ENCODE measurements around the gene TMEM131.

DNA sequence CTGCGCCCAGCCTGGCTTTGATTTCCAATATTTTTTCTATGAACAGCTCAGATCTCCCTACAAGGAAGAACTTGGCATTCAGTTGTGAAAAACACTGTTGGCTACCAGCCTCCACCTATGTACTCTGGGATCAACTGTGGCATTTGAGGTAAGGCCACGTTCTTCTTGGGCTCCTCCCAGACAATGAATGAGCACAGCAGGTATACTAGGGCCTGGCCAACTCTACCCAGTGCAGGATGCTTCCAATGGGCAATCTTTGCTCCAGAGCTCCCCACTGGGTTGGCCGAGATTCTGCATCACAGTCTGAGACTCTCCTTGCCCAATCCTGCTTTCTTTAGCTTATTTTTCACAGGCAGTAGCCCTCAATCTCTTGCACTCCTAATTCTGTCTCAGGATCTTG, 75.9 kb downstream of the TMEM131 start:
- TF ChIP-seq POLR2AphosphoS5 (IDR thresholded peaks at IDR 0.05; ENCODE audit: low read depth) (no peak), GABPA (IDR thresholded peaks at IDR 0.05; ENCODE audit: low read depth) (no peak)
- TF ChIP-seq, protein P1, sequence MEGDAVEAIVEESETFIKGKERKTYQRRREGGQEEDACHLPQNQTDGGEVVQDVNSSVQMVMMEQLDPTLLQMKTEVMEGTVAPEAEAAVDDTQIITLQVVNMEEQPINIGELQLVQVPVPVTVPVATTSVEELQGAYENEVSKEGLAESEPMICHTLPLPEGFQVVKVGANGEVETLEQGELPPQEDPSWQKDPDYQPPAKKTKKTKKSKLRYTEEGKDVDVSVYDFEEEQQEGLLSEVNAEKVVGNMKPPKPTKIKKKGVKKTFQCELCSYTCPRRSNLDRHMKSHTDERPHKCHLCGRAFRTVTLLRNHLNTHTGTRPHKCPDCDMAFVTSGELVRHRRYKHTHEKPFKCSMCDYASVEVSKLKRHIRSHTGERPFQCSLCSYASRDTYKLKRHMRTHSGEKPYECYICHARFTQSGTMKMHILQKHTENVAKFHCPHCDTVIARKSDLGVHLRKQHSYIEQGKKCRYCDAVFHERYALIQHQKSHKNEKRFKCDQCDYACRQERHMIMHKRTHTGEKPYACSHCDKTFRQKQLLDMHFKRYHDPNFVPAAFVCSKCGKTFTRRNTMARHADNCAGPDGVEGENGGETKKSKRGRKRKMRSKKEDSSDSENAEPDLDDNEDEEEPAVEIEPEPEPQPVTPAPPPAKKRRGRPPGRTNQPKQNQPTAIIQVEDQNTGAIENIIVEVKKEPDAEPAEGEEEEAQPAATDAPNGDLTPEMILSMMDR (IDR thresholded peaks at IDR 0.05; ENCODE audit: insufficient read depth, low read length): no peak
- TF ChIP-seq, protein P2, sequence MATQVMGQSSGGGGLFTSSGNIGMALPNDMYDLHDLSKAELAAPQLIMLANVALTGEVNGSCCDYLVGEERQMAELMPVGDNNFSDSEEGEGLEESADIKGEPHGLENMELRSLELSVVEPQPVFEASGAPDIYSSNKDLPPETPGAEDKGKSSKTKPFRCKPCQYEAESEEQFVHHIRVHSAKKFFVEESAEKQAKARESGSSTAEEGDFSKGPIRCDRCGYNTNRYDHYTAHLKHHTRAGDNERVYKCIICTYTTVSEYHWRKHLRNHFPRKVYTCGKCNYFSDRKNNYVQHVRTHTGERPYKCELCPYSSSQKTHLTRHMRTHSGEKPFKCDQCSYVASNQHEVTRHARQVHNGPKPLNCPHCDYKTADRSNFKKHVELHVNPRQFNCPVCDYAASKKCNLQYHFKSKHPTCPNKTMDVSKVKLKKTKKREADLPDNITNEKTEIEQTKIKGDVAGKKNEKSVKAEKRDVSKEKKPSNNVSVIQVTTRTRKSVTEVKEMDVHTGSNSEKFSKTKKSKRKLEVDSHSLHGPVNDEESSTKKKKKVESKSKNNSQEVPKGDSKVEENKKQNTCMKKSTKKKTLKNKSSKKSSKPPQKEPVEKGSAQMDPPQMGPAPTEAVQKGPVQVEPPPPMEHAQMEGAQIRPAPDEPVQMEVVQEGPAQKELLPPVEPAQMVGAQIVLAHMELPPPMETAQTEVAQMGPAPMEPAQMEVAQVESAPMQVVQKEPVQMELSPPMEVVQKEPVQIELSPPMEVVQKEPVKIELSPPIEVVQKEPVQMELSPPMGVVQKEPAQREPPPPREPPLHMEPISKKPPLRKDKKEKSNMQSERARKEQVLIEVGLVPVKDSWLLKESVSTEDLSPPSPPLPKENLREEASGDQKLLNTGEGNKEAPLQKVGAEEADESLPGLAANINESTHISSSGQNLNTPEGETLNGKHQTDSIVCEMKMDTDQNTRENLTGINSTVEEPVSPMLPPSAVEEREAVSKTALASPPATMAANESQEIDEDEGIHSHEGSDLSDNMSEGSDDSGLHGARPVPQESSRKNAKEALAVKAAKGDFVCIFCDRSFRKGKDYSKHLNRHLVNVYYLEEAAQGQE (IDR thresholded peaks at IDR 0.05; ENCODE audit: insufficient replicate concordance, low read depth): no peak

Data from HL-60 (cell line).